Trophoblast cell (in vitro differentiated cells and primary cell): ENCODE results near the gene MYL6B.

ENCODE experiments used
- DNase-seq, 2 donors: peaks; one replicate each; pipeline ENCODE4 v3.0.0-alpha.2; 2016
- H2AFZ ChIP-seq: 2 replicates; pipeline ENCODE4 v1.6.1; 2013; ENCODE audit warnings: low read length, moderate library complexity, mild to moderate bottlenecking; ENCODE audit not compliant: insufficient read depth, poor library complexity
- H2AK5ac ChIP-seq: 2 replicates; pipeline ENCODE4 v1.6.1; 2013; ENCODE audit warnings: mild to moderate bottlenecking, low read length
- H2BK120ac ChIP-seq: 2 replicates; pipeline ENCODE4 v1.6.1; 2013; ENCODE audit warnings: low read length, mild to moderate bottlenecking, moderate library complexity; ENCODE audit not compliant: insufficient read depth, poor library complexity
- H2BK12ac ChIP-seq: 2 replicates; pipeline ENCODE4 v1.6.1; 2013; ENCODE audit warnings: mild to moderate bottlenecking, low read length, moderate library complexity
- H2BK5ac ChIP-seq: 2 replicates; pipeline ENCODE4 v1.6.1; 2013; ENCODE audit warnings: low read length, low read depth, moderate library complexity, mild to moderate bottlenecking; ENCODE audit not compliant: poor library complexity
- H3K14ac ChIP-seq: 2 replicates; pipeline ENCODE4 v1.6.1; 2013; ENCODE audit warnings: mild to moderate bottlenecking, low read length
- H3K18ac ChIP-seq: 2 replicates; pipeline ENCODE4 v1.6.1; 2013; ENCODE audit warnings: mild to moderate bottlenecking, low read length
- H3K23ac ChIP-seq: 2 replicates; pipeline ENCODE4 v1.6.1; 2013; ENCODE audit warnings: low read length
- H3K27ac ChIP-seq: 2 replicates; pipeline ENCODE4 v1.5.1; 2013; ENCODE audit warnings: low read depth, mild to moderate bottlenecking, inconsistent platforms, low read length, moderate library complexity
- H3K27me3 ChIP-seq: 2 replicates; pipeline ENCODE4 v1.6.1; 2013; ENCODE audit warnings: inconsistent platforms, mild to moderate bottlenecking, low read length, moderate library complexity; ENCODE audit not compliant: insufficient read depth
- H3K36me3 ChIP-seq, 2 experiments: 1 replicate in 1 of 2; 2 replicates in 1 of 2; pipeline ENCODE4 v1.6.1; 2013; ENCODE audit warnings: low read length in 2 of 2, mild to moderate bottlenecking in 2 of 2, moderate library complexity in 1 of 2; ENCODE audit not compliant: insufficient read depth in 2 of 2, control insufficient read depth in 1 of 2
- H3K4ac ChIP-seq: 2 replicates; pipeline ENCODE4 v1.6.1; 2013; ENCODE audit warnings: low read depth, mild to moderate bottlenecking, low read length, moderate library complexity
- H3K4me1 ChIP-seq, 2 experiments: 1 replicate in 1 of 2; 2 replicates in 1 of 2; pipeline ENCODE4 v1.6.1; 2013; ENCODE audit warnings: low read length in 2 of 2, mild to moderate bottlenecking in 2 of 2, moderate library complexity in 1 of 2; ENCODE audit not compliant: insufficient read depth in 2 of 2, control insufficient read depth in 1 of 2
- H3K4me2 ChIP-seq: 2 replicates; pipeline ENCODE4 v1.6.1; 2013; ENCODE audit warnings: inconsistent platforms, mild to moderate bottlenecking, low read length, moderate library complexity
- H3K4me3 ChIP-seq: 2 replicates; pipeline ENCODE4 v1.5.1; 2013; ENCODE audit warnings: mild to moderate bottlenecking, low read depth, low read length, inconsistent platforms
- H3K79me1 ChIP-seq: one replicate; pipeline ENCODE4 v1.6.1; 2013; ENCODE audit warnings: low read length
- H3K79me2 ChIP-seq: 2 replicates; pipeline ENCODE4 v1.6.1; 2013; ENCODE audit warnings: low read length, mild to moderate bottlenecking; ENCODE audit not compliant: control insufficient read depth, insufficient read depth, poor library complexity
- H3K9ac ChIP-seq: 2 replicates; pipeline ENCODE4 v1.6.1; 2013; ENCODE audit warnings: mild to moderate bottlenecking, low read length
- H3K9me3 ChIP-seq: 2 replicates; pipeline ENCODE4 v1.6.1; 2013; ENCODE audit warnings: low read depth, mild to moderate bottlenecking, control low read depth, inconsistent platforms, low read length; ENCODE audit not compliant: insufficient read depth
- H4K12ac ChIP-seq: 2 replicates; pipeline ENCODE4 v1.6.1; 2013; ENCODE audit warnings: low read depth, mild to moderate bottlenecking, low read length, moderate library complexity
- H4K8ac ChIP-seq: 2 replicates; pipeline ENCODE4 v1.6.1; 2013; ENCODE audit warnings: low read depth, mild to moderate bottlenecking, low read length, moderate library complexity
- H4K91ac ChIP-seq: one replicate; pipeline ENCODE4 v1.6.1; 2013; ENCODE audit warnings: low read depth, mild to moderate bottlenecking, low read length, moderate library complexity
- WGBS: extraction: QIAGEN DNeasy Blood & Tissue Kit; methylation state at CpG from one replicate; pipeline ENCODE4 v1.1.7; 2013; ENCODE audit warnings: missing lambda C conversion rate; ENCODE audit not compliant: insufficient read length, insufficient coverage; ENCODE audit errors: extremely low coverage; 5-methylcytosine and 5-hydroxymethylcytosine counted together

MYL6B gene

DNA sequence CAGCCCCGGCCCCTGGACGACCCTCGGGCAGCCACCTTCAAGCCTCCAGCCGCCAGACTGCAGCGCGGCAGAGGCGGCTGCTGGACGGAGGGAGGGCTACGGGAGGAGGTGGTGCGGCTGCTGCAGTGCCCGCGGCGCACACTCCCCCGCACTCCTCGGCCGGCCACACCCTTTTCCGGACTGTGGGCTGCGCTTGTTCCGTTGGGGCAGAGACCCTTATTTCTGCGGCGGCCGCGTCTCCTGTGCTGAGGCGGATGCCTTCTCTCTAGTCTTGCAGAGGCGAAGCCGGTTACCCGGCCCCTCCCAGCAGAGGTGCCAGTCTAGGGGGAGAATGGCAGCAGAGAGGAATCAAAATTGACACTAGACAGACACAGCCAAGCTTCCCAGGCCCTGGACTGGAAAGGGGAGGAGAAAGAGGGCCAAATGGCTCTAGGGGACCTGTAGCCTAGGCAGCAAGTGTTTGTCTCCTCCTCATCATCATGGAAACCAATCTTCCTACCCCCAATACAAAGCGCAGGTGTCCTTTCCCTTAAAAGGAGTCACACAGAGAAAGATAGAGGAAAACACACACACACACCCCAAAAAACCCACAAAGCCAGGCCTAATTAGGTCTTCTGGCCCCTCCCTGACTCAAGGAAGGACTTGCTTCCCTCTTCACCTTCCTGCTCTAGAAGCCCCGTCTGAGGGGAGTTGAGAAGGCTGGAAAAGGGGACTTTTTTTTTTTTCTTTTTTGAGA lies 23.0 kb upstream of the MYL6B start:
- Histone ChIP-seq H3K9me3 (no peaks in the 10 kb centered on the region), H4K8ac (no peak overlapping the region), H3K4me2 (peak overlapping the region; percentile 94), H2AK5ac (no peak overlapping the region), H3K27ac (peak overlapping the region; percentile 20), H3K4me1 (peaks cover 11 to 12% of the 10 kb centered on the region in 2 experiments), H3K27me3 (no peaks in the 10 kb centered on the region), H3K9ac (no peak overlapping the region), H3K4ac (no peak overlapping the region), H2AFZ (peak overlapping the region; percentile 18), H3K79me2 (peaks cover 7% of the 10 kb centered on the region), H2BK12ac (no peak overlapping the region), H3K14ac (peak overlapping the region; percentile 97), H3K18ac (peak overlapping the region; percentile 94), H2BK120ac (peak overlapping the region; percentile 40), H3K23ac (no peak overlapping the region), H4K12ac (no peak overlapping the region), H3K36me3 (peaks cover 25 to 38% of the 10 kb centered on the region in 2 experiments), H3K4me3 (peak overlapping the region; percentile 87), H2BK5ac (peak overlapping the region; percentile 10), H4K91ac (peak overlapping the region; percentile 85), H3K79me1 (peaks cover 9% of the 10 kb centered on the region)
- no CpG with 5 or more reads among the region's 29 CpGs for WGBS
- peak; percentile 56 to 65 for DNase-seq

DNA sequence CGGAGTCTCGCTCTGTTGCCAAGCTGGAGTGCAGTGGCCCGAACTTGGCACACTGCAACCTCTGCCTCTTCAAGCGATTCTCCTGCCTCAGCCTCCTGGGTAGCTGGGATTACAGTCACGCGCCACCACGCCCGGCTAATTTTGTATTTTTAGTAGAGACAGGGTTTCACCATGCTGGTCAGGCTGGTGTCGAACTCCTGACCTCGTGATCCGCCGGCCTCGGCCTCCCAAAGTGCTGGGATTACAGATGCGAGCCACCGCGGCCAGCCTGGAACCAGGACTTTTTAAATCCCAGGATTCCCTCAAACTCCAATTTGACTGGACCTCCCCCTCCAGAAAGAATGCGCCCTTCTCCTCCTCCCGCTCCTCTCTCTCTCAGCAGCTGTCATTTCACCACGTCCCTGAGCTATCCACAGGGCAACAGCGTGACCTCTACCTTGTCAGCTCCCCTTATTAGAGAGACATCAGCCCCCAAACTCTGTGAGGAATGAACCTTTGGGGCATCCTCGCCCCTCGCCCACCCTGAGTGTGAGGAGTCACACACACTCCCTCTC lies 22.4 kb upstream of the MYL6B start:
- peaks cover 11 to 12% of the 10 kb centered on the region in 2 experiments for H3K4me1 ChIP-seq
- H4K12ac ChIP-seq = no peak overlapping the region
- H2BK12ac ChIP-seq = no peak overlapping the region
- no peak overlapping the region for H4K91ac ChIP-seq
- no peak overlapping the region for H3K18ac ChIP-seq
- H3K4ac ChIP-seq = no peak overlapping the region
- no peaks in the 10 kb centered on the region for H3K9me3 ChIP-seq
- H3K79me1 ChIP-seq = peaks cover 9% of the 10 kb centered on the region
- no peak overlapping the region for H3K23ac ChIP-seq
- peaks cover 25 to 38% of the 10 kb centered on the region in 2 experiments for H3K36me3 ChIP-seq
- H2AFZ ChIP-seq = no peak overlapping the region
- no peak overlapping the region for H2BK120ac ChIP-seq
- no peaks in the 10 kb centered on the region for H3K27me3 ChIP-seq
- no peak overlapping the region for H2AK5ac ChIP-seq
- H3K4me3 ChIP-seq = no peak overlapping the region
- no peak overlapping the region for H3K27ac ChIP-seq
- H3K14ac ChIP-seq = no peak overlapping the region
- H3K9ac ChIP-seq = no peak overlapping the region
- DNase-seq = peak in 1 of 2 donors; percentile 67
- peaks cover 7% of the 10 kb centered on the region for H3K79me2 ChIP-seq
- no peak overlapping the region for H4K8ac ChIP-seq
- no peak overlapping the region for H3K4me2 ChIP-seq
- H2BK5ac ChIP-seq = no peak overlapping the region
- WGBS = no CpG with 5 or more reads among the region's 22 CpGs

DNA sequence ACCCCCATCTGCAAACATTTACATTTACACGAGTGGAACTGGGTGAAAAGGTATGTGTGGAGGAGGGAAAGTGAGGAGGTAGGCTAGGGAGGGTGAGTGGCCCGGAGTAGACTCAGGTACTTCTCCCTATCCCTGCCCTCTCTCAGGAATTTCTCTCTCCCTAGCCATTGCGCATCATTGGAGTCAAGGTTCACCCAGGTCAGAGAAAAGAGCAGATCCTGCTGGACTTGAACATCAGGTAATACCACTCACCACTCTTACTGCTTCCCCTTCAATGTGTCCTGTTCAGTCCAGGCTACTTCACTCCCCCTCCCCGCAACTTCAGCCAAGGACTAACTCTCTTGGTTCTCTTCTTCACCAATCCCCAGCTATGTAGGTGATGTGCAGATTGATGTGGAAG lies 21.5 kb upstream of the MYL6B start:
- Histone ChIP-seq H3K27me3 (no peaks in the 10 kb centered on the region), H2BK12ac (no peak overlapping the region), H3K9me3 (no peaks in the 10 kb centered on the region), H3K4ac (no peak overlapping the region), H3K36me3 (peaks cover 25 to 38% of the 10 kb centered on the region in 2 experiments), H3K23ac (no peak overlapping the region), H3K4me2 (no peak overlapping the region), H2BK5ac (no peak overlapping the region), H3K9ac (no peak overlapping the region), H3K4me3 (no peak overlapping the region), H3K18ac (no peak overlapping the region), H4K12ac (no peak overlapping the region), H4K91ac (no peak overlapping the region), H3K27ac (no peak overlapping the region), H3K79me2 (peaks cover 7% of the 10 kb centered on the region), H3K4me1 (peaks cover 11 to 12% of the 10 kb centered on the region in 2 experiments), H4K8ac (no peak overlapping the region), H3K79me1 (peaks cover 9% of the 10 kb centered on the region), H2AFZ (no peak overlapping the region), H2AK5ac (no peak overlapping the region), H3K14ac (no peak overlapping the region), H2BK120ac (no peak overlapping the region)
- DNase-seq = peak; percentile 74 to 87
- WGBS = no CpG with 5 or more reads among the region's 4 CpGs

DNA sequence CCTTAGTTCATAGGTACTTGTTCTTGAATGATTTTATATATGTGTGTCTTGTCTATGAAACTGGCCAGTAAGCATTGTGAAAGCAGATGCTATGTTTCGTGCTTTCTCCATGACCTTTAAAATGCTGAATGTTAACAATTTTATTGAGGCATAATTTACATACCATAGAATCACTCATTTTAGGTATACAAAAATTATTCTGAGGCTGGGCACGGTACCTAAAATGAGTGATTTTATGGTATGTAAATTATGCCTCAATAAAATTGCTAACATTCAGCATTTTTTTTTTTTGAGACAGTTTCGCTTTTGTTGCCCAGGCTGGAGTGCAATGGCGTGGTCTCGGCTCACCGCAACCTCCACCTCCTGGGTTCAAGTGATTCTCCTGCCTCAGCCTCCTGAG lies 17.5 kb upstream of the MYL6B start:
- no peak overlapping the region for H4K91ac ChIP-seq
- H2AK5ac ChIP-seq = no peak overlapping the region
- peaks cover 4 to 5% of the 10 kb centered on the region in 2 experiments for H3K4me1 ChIP-seq
- no peak overlapping the region for H3K27ac ChIP-seq
- no peak overlapping the region for H3K14ac ChIP-seq
- H4K12ac ChIP-seq = no peak overlapping the region
- no peaks in the 10 kb centered on the region for H3K79me1 ChIP-seq
- H3K79me2 ChIP-seq = no peaks in the 10 kb centered on the region
- H3K9ac ChIP-seq = no peak overlapping the region
- H3K23ac ChIP-seq = no peak overlapping the region
- no peak overlapping the region for H2BK120ac ChIP-seq
- no peak overlapping the region for H2BK12ac ChIP-seq
- no peak for DNase-seq
- WGBS = no CpG with 5 or more reads among the region's 6 CpGs
- H3K4ac ChIP-seq = no peak overlapping the region
- no peak overlapping the region for H2BK5ac ChIP-seq
- no peak overlapping the region for H2AFZ ChIP-seq
- no peak overlapping the region for H3K4me3 ChIP-seq
- peaks cover 2% of the 10 kb centered on the region for H3K9me3 ChIP-seq
- no peak overlapping the region for H4K8ac ChIP-seq
- H3K36me3 ChIP-seq = peaks cover 48 to 66% of the 10 kb centered on the region in 2 experiments
- no peaks in the 10 kb centered on the region for H3K27me3 ChIP-seq
- no peak overlapping the region for H3K18ac ChIP-seq
- H3K4me2 ChIP-seq = no peak overlapping the region
